GM04504 (cell line): Measurements from ENCODE around the gene TNFAIP6.
"Not testable (repeated sequence)": the region's sequence is repeated elsewhere in the genome, so short reads cannot be mapped to it uniquely, and the experiment has no call there.

Source experiments
- DNase-seq: peaks from one replicate; pipeline ENCODE4 v3.0.0-alpha.2; 2012; ENCODE audit warnings: low read depth

Gene TNFAIP6

DNA sequence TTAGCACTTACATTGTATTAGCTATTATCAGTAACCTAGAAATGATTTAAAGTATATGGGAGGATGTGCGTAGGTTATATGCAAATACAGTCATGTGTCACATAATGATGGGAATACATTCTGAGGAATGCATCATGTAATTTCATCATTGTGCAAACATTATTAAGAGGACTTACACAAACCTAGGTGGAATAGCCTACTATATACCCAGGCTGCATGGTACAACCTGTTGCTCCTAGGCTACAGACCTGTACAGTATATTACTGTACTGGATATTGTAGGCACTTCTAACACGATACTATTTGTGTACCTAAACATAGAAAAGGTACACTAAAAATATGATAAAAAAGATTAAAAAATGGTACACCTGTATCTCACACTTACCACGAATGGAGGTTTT, 60.3 kb downstream of the TNFAIP6 start:
- no peak for DNase-seq

DNA sequence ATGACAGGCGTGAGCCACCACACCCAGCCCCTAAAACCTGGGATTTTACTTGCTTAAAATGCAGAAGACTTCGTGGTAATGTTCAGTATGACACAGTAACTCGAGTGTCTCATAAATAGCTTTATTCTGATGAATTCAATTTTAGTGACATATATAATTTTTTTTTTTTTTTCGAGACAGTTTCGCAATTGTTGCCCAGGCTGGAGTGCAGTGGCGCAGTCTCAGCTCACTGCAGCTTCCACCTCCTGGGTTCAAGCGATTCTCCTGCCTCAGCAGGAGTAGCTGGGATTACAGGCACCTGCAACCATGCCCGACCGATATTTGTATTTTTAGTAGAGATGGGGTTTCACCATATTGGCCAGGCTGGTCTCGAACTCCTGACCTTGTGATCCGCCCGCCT, 64.3 kb downstream of the TNFAIP6 start:
- DNase-seq = not testable (repeated sequence)

DNA sequence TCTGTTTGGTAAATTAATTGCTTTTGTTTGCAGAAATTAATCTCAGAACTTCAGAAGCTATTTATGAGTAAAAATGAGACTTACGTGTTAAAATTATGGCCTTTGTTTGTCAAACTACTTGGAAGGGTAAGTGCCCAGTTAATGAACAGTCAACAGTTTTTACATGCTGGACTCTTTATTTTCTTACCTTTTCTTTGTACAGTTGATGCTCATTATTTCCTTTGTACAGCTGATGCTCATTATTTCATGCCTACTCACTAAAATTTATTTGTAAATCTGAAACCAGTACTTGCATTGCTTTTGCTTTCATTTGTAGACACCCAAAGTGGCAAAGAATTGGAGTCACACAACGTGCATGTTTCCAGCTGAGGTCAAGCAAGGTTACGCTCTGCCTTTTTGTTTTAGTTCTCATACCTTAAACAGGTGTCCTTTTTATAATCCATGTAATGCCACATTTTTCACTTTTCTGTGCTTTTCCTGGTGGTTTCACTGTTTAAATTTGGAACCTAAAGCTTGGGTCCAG, 65.6 kb downstream of the TNFAIP6 start:
- DNase-seq = no peak

DNA sequence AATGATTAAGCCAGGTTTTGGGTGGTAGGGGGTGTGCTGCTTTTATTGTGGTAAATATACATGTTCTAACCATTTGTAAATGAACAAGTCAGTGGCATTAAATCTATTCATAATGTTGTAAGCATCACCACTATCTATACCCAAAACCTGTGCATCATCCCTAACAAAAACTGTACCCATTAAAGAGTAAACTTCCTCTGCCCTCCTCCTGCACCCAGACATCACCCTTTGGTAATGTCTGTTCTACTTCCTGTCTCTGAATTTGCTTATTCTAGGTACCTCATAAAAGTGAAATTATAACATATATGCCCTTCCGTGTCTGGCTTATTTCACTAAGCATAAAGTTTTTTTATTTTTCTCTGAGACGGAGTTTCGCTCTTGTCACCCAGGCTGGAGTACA, 66.4 kb downstream of the TNFAIP6 start:
- no peak for DNase-seq
